A549 (cell line): ENCODE measurements around the gene ZNF358. TPM values are rescaled to one million over a fixed set of nuclear protein-coding genes. Genes with fewer than 3 reads are reported as not detected.

Source experiments
- ATAC-seq, 2 experiments: fragments of 200-7000 bp in 1 of 2; fragments of >200 bp in 1 of 2; cut with Nextera tagmentation in 1 of 2; cut with Tn5 transposase in 1 of 2; 3 replicates each; pipeline versions ENCODE4 v1.8.0 to v1.9.1; 2018 to 2020; ENCODE audit warnings: mild to moderate bottlenecking in 1 of 2, moderate library complexity in 1 of 2
- CTCF ChIA-PET: fragments of 300-600 bp; sonication (Branson Sonifier 250); formaldehyde crosslinking; extraction: SDS; loops from one replicate; lab custom pipeline; 2021; ENCODE audit warnings: antibody characterized with exemption, inconsistent platforms; lab: Yijun Ruan, JAX
- POLR2A ChIA-PET: fragments of 350-600 bp; formaldehyde crosslinking; extraction: SDS; loops from one replicate; lab custom pipeline; 2021; ENCODE audit warnings: antibody characterized with exemption, inconsistent platforms; lab: Yijun Ruan, JAX
- DNase-seq, 2 experiments: peaks; one replicate each; pipeline versions ENCODE4 v3.0.0 to v3.0.0-alpha.2; 2011 to 2016; ENCODE audit warnings: low read depth in 1 of 2, low spot score in 1 of 2
- FAIRE-seq: peaks from 2 replicates; lab custom pipeline; 2011; peaks lifted over from hg19 to GRCh38; lab: Jason Lieb, UNC
- H3K27ac ChIP-seq, 2 experiments: fragments of >200 bp; sonication (Bioruptor Twin); formaldehyde crosslinking; 3 replicates each; pipeline ENCODE4 v1.5.1; 2016 to 2017
- H3K4me1 ChIP-seq: fragments of >200 bp; sonication (Bioruptor Twin); formaldehyde crosslinking; 3 replicates; pipeline ENCODE4 v1.6.1; 2016
- H3K4me2 ChIP-seq: fragments of >200 bp; sonication (Bioruptor Twin); formaldehyde crosslinking; 3 replicates; pipeline ENCODE4 v1.6.1; 2016
- H3K4me3 ChIP-seq: fragments of >200 bp; sonication (Bioruptor Twin); formaldehyde crosslinking; 3 replicates; pipeline ENCODE4 v1.5.1; 2016
- H3K9me3 ChIP-seq: fragments of >200 bp; sonication (Bioruptor Twin); formaldehyde crosslinking; 3 replicates; pipeline ENCODE4 v1.6.1; 2016
- BCL3 ChIP-seq: fragments of >200 bp; sonication (Bioruptor Twin); formaldehyde crosslinking; IDR thresholded peaks from 3 replicates; pipeline ENCODE4 v1.6.1; 2016
- CBX8 ChIP-seq: fragments of 200-600 bp; sonication (generic); IDR thresholded peaks from 2 replicates; pipeline ENCODE4 v1.6.1; 2016
- CEBPB ChIP-seq, 2 experiments: fragments of >200 bp in 1 of 2; sonication (Bioruptor Twin) in 1 of 2; formaldehyde crosslinking in 1 of 2; IDR thresholded peaks; 2 replicates each; pipeline ENCODE4 v1.6.1; 2012 to 2016
- CHD2 ChIP-seq: fragments of 150-350 bp; IDR thresholded peaks from 2 replicates; pipeline ENCODE4 v1.6.1; 2014; ENCODE audit warnings: low read length; ENCODE audit not compliant: partially characterized antibody
- E2F6 ChIP-seq: IDR thresholded peaks from 2 replicates; pipeline ENCODE4 v1.6.1; 2012; ENCODE audit warnings: low read depth, borderline replicate concordance
- ELK1 ChIP-seq: fragments of 150-350 bp; IDR thresholded peaks from 2 replicates; pipeline ENCODE4 v1.6.1; 2014; ENCODE audit warnings: low read depth, mild to moderate bottlenecking, low read length
- GATA3 ChIP-seq: IDR thresholded peaks from 2 replicates; pipeline ENCODE4 v1.6.1; 2012; ENCODE audit warnings: borderline replicate concordance
- HDAC2 ChIP-seq: fragments of 200-600 bp; sonication (generic); IDR thresholded peaks from 2 replicates; pipeline ENCODE4 v1.6.1; 2016
- HEYL ChIP-seq: fragments of 250-450 bp; sonication (Bioruptor Pico); IDR thresholded peaks from 2 replicates; pipeline ENCODE4 v1.8.0; 2021; ENCODE audit warnings: mild to moderate bottlenecking, moderate library complexity
- HOXB13 ChIP-seq: fragments of 250-450 bp; sonication (Bioruptor Pico); IDR thresholded peaks from 2 replicates; pipeline ENCODE4 v1.5.0; 2020; ENCODE audit warnings: low read depth, mild to moderate bottlenecking, moderate library complexity
- JUNB ChIP-seq: fragments of >200 bp; sonication (Bioruptor Twin); formaldehyde crosslinking; IDR thresholded peaks from 2 replicates; pipeline ENCODE4 v1.6.1; 2016
- KDM1A ChIP-seq: fragments of 200-600 bp; sonication (generic); IDR thresholded peaks from 2 replicates; pipeline ENCODE4 v1.6.1; 2016; ENCODE audit warnings: low read depth, mild to moderate bottlenecking
- MAFK ChIP-seq: fragments of 450-650 bp; IDR thresholded peaks from 2 replicates; pipeline ENCODE4 v1.6.1; 2014; ENCODE audit not compliant: partially characterized antibody
- PBX3 ChIP-seq: IDR thresholded peaks from 2 replicates; pipeline ENCODE4 v1.6.1; 2012
- PHF8 ChIP-seq: fragments of 200-600 bp; sonication (generic); IDR thresholded peaks from 2 replicates; pipeline ENCODE4 v1.6.1; 2016; ENCODE audit warnings: low read depth, mild to moderate bottlenecking, antibody characterized with exemption, moderate library complexity, borderline replicate concordance
- POLR2A ChIP-seq: IDR thresholded peaks from 2 replicates; pipeline ENCODE4 v1.6.1; 2012; ENCODE audit warnings: mild to moderate bottlenecking, low read length
- RFX5 ChIP-seq: fragments of 450-650 bp; IDR thresholded peaks from 2 replicates; pipeline ENCODE4 v1.7.1; 2014; ENCODE audit warnings: antibody characterized with exemption, mild to moderate bottlenecking, moderate library complexity
- TP53 ChIP-seq: fragments of 250-450 bp; sonication (Bioruptor Pico); IDR thresholded peaks from 2 replicates; pipeline ENCODE4 v1.5.0; 2021; ENCODE audit warnings: mild to moderate bottlenecking, moderate library complexity
- USF2 ChIP-seq: fragments of 450-650 bp; IDR thresholded peaks from 2 replicates; pipeline ENCODE4 v1.6.1; 2014; ENCODE audit warnings: antibody characterized with exemption
- ZSCAN20 ChIP-seq: fragments of 250-450 bp; sonication (Bioruptor Pico); IDR thresholded peaks from 2 replicates; pipeline ENCODE4 v1.8.0; 2022; ENCODE audit warnings: mild to moderate bottlenecking, moderate library complexity
- WGBS: methylation state at CpG from one replicate; pipeline ENCODE4 v1.1.6; 2017; ENCODE audit errors: missing lambda C conversion rate; 5-methylcytosine and 5-hydroxymethylcytosine counted together
- polyA plus RNA-seq, 4 experiments: library from polyadenylated mRNA; depleted of rRNA in 3 of 4; stranded (reverse); fragments of >200 nt; fragmentation: RNase III in 1 of 4; extraction: RNeasy Plus Mini Kit Qiagen cat#74134 plus additional on column Dnase treatment in 1 of 4; gene quantifications; 2 replicates in 3 of 4; 3 replicates in 1 of 4; pipeline ENCODE4 v1.2.3, GENCODE V29; 2011 to 2017

Gene ZNF358
- polyA plus RNA-seq, 2 of the 4 experiments (the other 2 are of a cell fraction): 9.5 to 14.0 TPM

- POLR2A ChIA-PET: interaction anchor here (1.1 kb wide), 1 partner anchor 32 kb away, joined by 3 read pairs; the partner anchor contains the start of gene PEX11G
- FAIRE-seq: no peak
- H3K27ac ChIP-seq: no peak overlapping the region
Observed at GRCh38 chr19:7520131-7521051, 4.5 kb downstream of the ZNF358 start.

GRCh38 chr19:7521551-7522071 lies 5.7 kb downstream of the ZNF358 start:
- ChIA-PET CTCF (interaction anchor here (0.7 to 1.7 kb wide), 4 partner anchors 13 to 83 kb away, joined by 3 to 5 read pairs (median 4); no protein-coding TSS in a partner anchor), POLR2A (interaction anchor here (0.6 to 2.5 kb wide), 3 partner anchors 11 to 14 kb away, joined by 4 to 11 read pairs (median 10); no protein-coding TSS in a partner anchor)
- WGBS: 67% methylated on average over 10 of the region's 10 CpGs
- ATAC-seq: no peak
- peak overlapping the region; percentile 77 to 94 for H3K27ac ChIP-seq
- H3K4me3 ChIP-seq: peak overlapping the region; percentile 81
- peak overlapping the region; percentile 99 for H3K4me2 ChIP-seq
- FAIRE-seq: no peak
- H3K9me3 ChIP-seq: no peaks in the 10 kb centered on the region
- TF ChIP-seq HOXB13: no peak
- TF ChIP-seq ZSCAN20 (CRISPR knock-in tag): no peak
- no peak for TF ChIP-seq E2F6
- no peak for TF ChIP-seq JUNB
- no peak for TF ChIP-seq CEBPB (IDR thresholded peaks at IDR 0.05)
- TF ChIP-seq MAFK: no peak
- TF ChIP-seq PBX3: no peak
- no peak for TF ChIP-seq HDAC2
- DNase-seq: no peak
- H3K4me1 ChIP-seq: peaks cover 9% of the 10 kb centered on the region; the same call in 1 of the 3 replicates

More at GRCh38 chr19:7520131-7521051, 4.5 kb downstream of the ZNF358 start:
- ATAC-seq: no peak
- no peak overlapping the region for H3K4me2 ChIP-seq
- no peak for TF ChIP-seq USF2
- no peak for TF ChIP-seq RFX5
- no peak for TF ChIP-seq HOXB13
- TF ChIP-seq TP53 (CRISPR knock-in tag): no peak
- no peak for TF ChIP-seq BCL3
- no peak for TF ChIP-seq JUNB
- TF ChIP-seq CHD2: no peak
- no peak for TF ChIP-seq PHF8
- TF ChIP-seq HEYL (CRISPR knock-in tag): no peak
- no peak for TF ChIP-seq KDM1A
- TF ChIP-seq POLR2A: no peak
- no peak for TF ChIP-seq GATA3
- no peak for TF ChIP-seq ELK1
- TF ChIP-seq CBX8: no peak
- TF ChIP-seq CEBPB (IDR thresholded peaks at IDR 0.05): no peak
- CTCF ChIA-PET: interaction anchor here (0.6 to 1.7 kb wide), 3 partner anchors 9 to 48 kb away, joined by 3 to 5 read pairs (median 3); no protein-coding TSS in a partner anchor
- no peaks in the 10 kb centered on the region for H3K9me3 ChIP-seq
- 93% methylated on average over 22 of the region's 51 CpGs for WGBS
- DNase-seq: no peak
- no peak overlapping the region for H3K4me3 ChIP-seq
- H3K4me1 ChIP-seq: peaks cover 12% of the 10 kb centered on the region
